Endothelial cell (in vitro differentiated cells): ENCODE measurements around the gene CARMIL1. TPM values are rescaled to one million over a fixed set of nuclear protein-coding genes. Genes with fewer than 3 reads are reported as not detected.
"Not testable (repeated sequence)": the region's sequence is repeated elsewhere in the genome, so short reads cannot be mapped to it uniquely, and the experiment has no call there.

Source experiments
- DNase-seq: peaks from one replicate; pipeline ENCODE4 v3.0.0; 2021; ENCODE audit warnings: low spot score
- H3K27ac Mint-ChIP-seq: one replicate; pipeline ENCODE4 v1.8.0; 2021; ENCODE audit warnings: mixed read lengths, inconsistent platforms; ENCODE audit not compliant: unreplicated experiment
- H3K27me3 Mint-ChIP-seq: one replicate; pipeline ENCODE4 v1.8.0; 2021; ENCODE audit warnings: mild to moderate bottlenecking, moderate library complexity, mixed read lengths, inconsistent platforms; ENCODE audit not compliant: unreplicated experiment
- H3K36me3 Mint-ChIP-seq: one replicate; pipeline ENCODE4 v1.8.0; 2021; ENCODE audit warnings: mild to moderate bottlenecking, low read depth, mixed read lengths, inconsistent platforms; ENCODE audit not compliant: unreplicated experiment
- H3K4me1 Mint-ChIP-seq: one replicate; pipeline ENCODE4 v1.8.0; 2021; ENCODE audit warnings: mild to moderate bottlenecking, mixed read lengths, inconsistent platforms; ENCODE audit not compliant: unreplicated experiment
- H3K4me3 Mint-ChIP-seq: one replicate; pipeline ENCODE4 v1.8.0; 2021; ENCODE audit warnings: mild to moderate bottlenecking, mixed read lengths, inconsistent platforms; ENCODE audit not compliant: unreplicated experiment
- H3K9me3 Mint-ChIP-seq: one replicate; pipeline ENCODE4 v1.8.0; 2021; ENCODE audit warnings: mixed read lengths, inconsistent platforms; ENCODE audit not compliant: unreplicated experiment
- CTCF ChIP-seq: fragments of 200-600 bp; sonication (generic); IDR thresholded peaks from one replicate; pipeline ENCODE4 v1.5.0; 2021; ENCODE audit warnings: antibody characterized with exemption; ENCODE audit not compliant: unreplicated experiment
- total RNA-seq: library from RNA; stranded (reverse); fragmentation: NEBNext Ultra II Directional; extraction: Animal tissue kit (Norgen Biotek cat#: 25700); gene quantifications from one replicate; pipeline ENCODE4 v1.2.1, GENCODE V29; 2021; ENCODE audit not compliant: unreplicated experiment

CARMIL1 gene
- total RNA-seq, 1 donor from 2014 or later, result 32.5 TPM

- H3K36me3 Mint-ChIP-seq, result no peaks in the 10 kb centered on the region
- DNase-seq, result no peak
- H3K27ac Mint-ChIP-seq, result no peak overlapping the region
- H3K9me3 Mint-ChIP-seq, result no peaks in the 10 kb centered on the region
- H3K4me3 Mint-ChIP-seq, result no peak overlapping the region
- TF ChIP-seq CTCF, result no peak
- no peaks in the 10 kb centered on the region for H3K27me3 Mint-ChIP-seq
- H3K4me1 Mint-ChIP-seq, result peaks cover 10% of the 10 kb centered on the region
Measured at GRCh38 chr6:25377664-25378063, 98.5 kb downstream of the CARMIL1 start.

- no peaks in the 10 kb centered on the region for H3K9me3 Mint-ChIP-seq
- peaks cover 7% of the 10 kb centered on the region for H3K4me1 Mint-ChIP-seq
- H3K36me3 Mint-ChIP-seq, result no peaks in the 10 kb centered on the region
- no peak for TF ChIP-seq CTCF
- no peaks in the 10 kb centered on the region for H3K27me3 Mint-ChIP-seq
- no peak for DNase-seq
- no peak overlapping the region for H3K4me3 Mint-ChIP-seq
- H3K27ac Mint-ChIP-seq, result no peak overlapping the region
Measured at GRCh38 chr6:25381077-25381476, 101.9 kb downstream of the CARMIL1 start.

- H3K27me3 Mint-ChIP-seq, H3K9me3 Mint-ChIP-seq, H3K36me3 Mint-ChIP-seq, DNase-seq, H3K4me1 Mint-ChIP-seq, H3K4me3 Mint-ChIP-seq, H3K27ac Mint-ChIP-seq: not testable (repeated sequence)
Measured at GRCh38 chr6:25382476-25382875, 103.3 kb downstream of the CARMIL1 start.

GRCh38 chr6:25384234-25384633 lies 105.1 kb downstream of the CARMIL1 start:
- no peaks in the 10 kb centered on the region for H3K27me3 Mint-ChIP-seq
- peaks cover 11% of the 10 kb centered on the region for H3K4me1 Mint-ChIP-seq
- no peaks in the 10 kb centered on the region for H3K36me3 Mint-ChIP-seq
- DNase-seq, result no peak
- no peaks in the 10 kb centered on the region for H3K9me3 Mint-ChIP-seq
- no peak overlapping the region for H3K27ac Mint-ChIP-seq
- no peak overlapping the region for H3K4me3 Mint-ChIP-seq
- TF ChIP-seq CTCF, result no peak

- no peak for TF ChIP-seq CTCF
- no peaks in the 10 kb centered on the region for H3K9me3 Mint-ChIP-seq
- H3K4me1 Mint-ChIP-seq, result peaks cover 16% of the 10 kb centered on the region
- no peak overlapping the region for H3K27ac Mint-ChIP-seq
- DNase-seq, result no peak
- no peak overlapping the region for H3K4me3 Mint-ChIP-seq
- H3K36me3 Mint-ChIP-seq, result no peaks in the 10 kb centered on the region
- no peaks in the 10 kb centered on the region for H3K27me3 Mint-ChIP-seq
Measured at GRCh38 chr6:25384967-25385366, 105.8 kb downstream of the CARMIL1 start.

GRCh38 chr6:25387483-25387882 lies 108.3 kb downstream of the CARMIL1 start:
- H3K4me1 Mint-ChIP-seq, result peaks cover 24% of the 10 kb centered on the region
- no peak overlapping the region for H3K27ac Mint-ChIP-seq
- DNase-seq, result no peak
- H3K9me3 Mint-ChIP-seq, result no peaks in the 10 kb centered on the region
- no peaks in the 10 kb centered on the region for H3K36me3 Mint-ChIP-seq
- no peaks in the 10 kb centered on the region for H3K27me3 Mint-ChIP-seq
- H3K4me3 Mint-ChIP-seq, result no peak overlapping the region
- no peak for TF ChIP-seq CTCF
